ENCODE measurements around the gene JCAD. TPM values are rescaled to one million over a fixed set of nuclear protein-coding genes. Genes with fewer than 3 reads are reported as not detected.

Gene JCAD
- total RNA-seq, 1 donor from 2014 or later, result 0.78 TPM

DNA sequence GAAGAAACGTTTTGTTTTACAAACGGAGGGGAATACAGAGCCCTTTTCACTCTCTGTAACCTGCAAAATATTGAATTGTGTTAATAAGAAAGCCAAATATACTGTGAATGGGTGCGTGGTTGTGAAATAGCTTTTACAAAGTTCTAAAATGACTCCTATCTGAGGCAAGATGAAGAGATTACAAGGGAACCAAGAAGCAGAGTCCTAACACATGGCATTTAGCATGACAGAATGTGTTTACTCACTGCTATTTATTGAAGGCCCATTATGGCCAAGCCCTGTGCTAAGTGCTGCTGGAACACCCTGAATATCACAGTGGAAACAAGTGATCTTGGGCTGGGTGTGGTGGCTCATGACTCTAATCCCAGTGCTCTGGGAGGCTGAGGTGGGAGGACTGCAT lies 12.9 kb downstream of the JCAD start:
- intact Hi-C loops (cut with micrococcal nuclease), result loop anchor here (1.0 kb wide), 1 partner anchor 9 kb away; no protein-coding TSS in a partner anchor

DNA sequence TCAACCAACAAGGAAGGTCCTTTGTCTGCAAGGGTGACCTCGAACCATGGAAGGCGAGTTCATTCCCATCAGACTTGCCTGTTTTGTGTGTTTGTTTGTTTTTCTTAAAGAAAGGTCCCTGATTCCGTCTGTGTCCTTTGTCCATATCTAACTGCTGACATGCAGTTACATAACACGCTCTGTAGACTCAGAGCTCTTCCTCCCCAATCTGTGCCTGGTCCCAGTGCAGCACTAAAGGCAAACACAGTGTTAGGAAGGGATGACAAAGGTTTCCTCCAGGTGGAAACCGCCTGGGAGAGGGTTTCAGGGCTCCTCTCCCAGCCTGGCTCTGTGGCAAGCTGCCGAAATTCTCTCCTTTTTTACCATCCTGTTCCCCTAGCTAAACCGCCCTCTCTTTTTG lies 13.4 kb downstream of the JCAD start:
- intact Hi-C loops (cut with micrococcal nuclease), result loop anchor here (1.0 kb wide), 1 partner anchor 9 kb away; no protein-coding TSS in a partner anchor

DNA sequence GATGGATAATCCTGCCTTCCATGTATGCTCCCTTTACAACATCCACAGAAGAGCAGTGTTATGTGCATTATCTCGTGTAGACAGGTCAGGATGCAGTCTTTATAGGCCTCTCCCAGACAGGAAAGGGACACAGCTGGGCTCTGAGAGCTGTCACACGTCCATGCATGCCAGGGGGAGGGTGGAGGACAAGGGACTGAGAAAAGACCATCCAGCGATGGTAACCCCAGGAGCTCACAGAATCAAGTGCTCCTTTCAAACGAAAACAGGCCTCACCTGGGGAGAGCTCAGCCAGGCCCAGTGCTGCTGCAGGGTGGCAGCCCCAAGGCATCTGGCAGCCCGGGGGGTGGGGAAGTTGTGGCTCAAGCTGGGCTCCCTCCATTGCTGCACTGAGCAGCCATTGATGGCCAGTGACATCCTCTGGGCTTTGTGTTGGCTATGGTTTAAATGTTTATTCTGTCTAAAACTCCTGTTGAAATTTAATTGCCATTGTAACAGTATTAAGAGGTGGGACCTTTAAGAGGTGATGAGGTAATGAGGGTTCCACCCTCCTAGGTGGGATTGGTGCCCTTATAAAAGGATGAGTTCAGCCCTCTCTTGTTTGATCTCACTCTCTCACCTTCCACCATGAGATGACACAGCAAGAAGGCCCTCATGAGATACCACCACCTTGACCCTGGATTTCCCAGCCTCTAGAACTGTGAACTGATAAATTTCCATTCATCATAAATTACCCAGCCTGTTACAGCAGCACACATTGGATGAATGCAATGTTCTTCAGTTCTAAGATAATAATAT lies 15.7 kb downstream of the JCAD start:
- intact Hi-C loops (cut with micrococcal nuclease), result no loop called here

DNA sequence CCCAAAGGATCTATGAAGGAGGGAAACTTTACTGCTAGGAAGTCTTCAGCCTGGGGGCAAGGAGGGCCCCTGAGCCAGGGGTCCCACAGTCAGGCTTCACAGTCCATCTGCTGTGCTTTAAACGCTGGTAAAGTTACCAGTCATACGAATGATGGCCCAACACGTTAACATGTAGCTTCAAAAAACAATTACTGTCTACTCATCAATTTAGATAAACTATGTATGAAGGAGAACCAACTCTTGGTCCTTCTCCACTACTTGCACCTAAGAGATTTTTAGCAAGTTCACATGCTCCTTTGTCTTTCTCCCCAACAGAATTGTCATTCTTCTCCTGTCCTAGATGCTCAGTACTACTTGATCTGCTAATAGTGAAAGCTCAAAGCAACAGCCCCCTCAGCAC lies 16.6 kb downstream of the JCAD start:
- intact Hi-C loops (cut with micrococcal nuclease), result no loop called here

DNA sequence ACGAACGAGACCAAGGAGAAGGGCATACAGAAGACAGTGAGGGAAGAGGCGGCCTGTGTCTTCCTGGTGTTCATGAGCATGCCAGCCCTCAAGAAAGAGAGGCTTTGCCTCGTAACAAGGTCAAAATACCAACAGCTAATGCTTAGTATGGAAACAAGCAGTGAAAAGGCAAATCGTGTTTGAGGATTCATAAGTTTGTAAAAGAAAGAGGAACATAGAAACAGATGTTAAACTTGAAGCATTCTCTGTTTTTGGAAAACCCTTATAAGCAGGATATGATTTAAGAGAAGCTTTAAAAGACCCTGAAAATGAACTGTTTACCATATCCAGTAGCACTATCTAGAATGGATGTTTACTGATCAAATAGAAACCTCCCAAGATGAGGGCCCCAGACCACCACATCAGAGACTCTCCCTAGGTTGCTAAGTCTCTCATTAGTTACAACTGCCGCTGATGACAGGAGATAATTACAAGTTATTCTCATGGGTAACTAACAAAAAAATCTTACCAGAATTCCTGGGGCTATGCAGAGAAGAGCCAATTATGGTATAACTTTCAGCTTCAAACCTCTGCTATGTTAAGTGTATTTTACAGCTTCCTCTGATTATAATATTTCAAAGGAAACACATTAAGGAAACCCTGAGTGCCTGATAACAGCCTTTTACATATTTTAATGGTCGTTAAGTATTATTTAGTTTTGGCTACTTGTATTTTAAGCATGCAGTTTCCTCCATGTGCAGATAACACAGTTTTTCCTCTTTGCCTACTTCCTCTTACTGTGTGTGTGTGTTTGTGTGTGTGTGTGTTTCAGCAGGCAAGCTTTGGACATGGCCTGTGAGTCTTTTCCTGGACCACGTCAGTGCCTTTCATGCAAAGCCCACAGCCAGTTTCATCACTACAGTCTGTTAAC lies 17.9 kb downstream of the JCAD start:
- intact Hi-C loops (cut with micrococcal nuclease), result no loop called here

DNA sequence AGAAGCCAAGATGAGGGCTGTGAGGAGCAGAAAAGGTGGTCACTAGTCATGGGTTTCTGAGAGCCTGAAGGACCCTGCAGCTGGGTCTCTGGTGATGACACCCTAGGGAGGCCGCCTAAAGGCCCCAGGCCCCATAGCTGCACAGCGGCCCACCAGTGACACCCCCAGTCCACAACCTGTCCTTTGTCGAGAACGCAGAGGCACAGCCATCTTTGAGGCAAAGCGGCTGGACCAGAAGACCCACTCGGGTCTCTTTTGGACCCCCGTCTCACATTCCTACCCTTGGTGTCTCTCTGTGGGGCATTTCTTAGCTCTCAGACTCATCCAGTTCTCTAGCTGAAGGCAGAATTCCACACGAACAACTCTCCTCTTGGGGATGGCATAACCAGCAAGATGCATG lies 18.8 kb downstream of the JCAD start:
- intact Hi-C loops (cut with micrococcal nuclease), result no loop called here

DNA sequence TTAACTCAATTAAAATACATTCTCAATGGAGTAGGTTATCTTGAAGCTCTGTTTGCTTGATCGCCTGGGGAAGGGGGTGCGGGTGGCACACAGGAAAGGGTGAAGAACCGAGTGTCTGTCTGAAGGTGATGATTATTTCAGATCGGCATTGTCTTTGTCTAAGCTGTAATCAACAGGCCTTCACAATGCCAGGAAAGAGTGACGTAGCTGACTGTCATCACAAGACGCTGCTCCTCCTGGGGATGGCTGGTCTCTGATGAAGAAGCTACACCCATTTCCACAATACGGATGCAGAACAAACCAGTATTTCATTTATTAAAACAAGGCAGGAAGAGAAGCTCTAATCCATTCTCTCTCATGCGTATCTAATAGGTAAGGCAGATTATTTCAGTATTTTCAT lies 19.4 kb downstream of the JCAD start:
- intact Hi-C loops (cut with micrococcal nuclease), result no loop called here

DNA sequence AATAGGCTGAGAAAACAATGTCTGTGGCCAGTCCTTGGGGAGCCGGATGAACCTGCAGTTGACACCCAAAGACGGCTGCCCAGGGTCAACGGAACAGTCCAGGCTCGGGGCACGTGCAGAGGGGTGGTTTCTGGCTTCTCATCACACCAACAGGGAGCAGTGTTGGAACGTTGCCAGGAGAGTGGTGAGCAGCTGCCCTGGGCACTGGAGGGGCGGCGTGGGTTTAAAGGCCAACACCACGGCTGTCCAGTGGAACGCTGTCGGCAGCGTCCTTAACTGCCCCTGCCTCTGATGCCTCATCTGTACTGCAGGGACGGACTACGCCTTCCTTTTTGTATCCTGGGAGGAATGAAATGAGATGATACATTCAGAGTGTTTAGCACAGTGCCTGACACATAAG lies 19.8 kb downstream of the JCAD start:
- intact Hi-C loops (cut with micrococcal nuclease), result no loop called here

DNA sequence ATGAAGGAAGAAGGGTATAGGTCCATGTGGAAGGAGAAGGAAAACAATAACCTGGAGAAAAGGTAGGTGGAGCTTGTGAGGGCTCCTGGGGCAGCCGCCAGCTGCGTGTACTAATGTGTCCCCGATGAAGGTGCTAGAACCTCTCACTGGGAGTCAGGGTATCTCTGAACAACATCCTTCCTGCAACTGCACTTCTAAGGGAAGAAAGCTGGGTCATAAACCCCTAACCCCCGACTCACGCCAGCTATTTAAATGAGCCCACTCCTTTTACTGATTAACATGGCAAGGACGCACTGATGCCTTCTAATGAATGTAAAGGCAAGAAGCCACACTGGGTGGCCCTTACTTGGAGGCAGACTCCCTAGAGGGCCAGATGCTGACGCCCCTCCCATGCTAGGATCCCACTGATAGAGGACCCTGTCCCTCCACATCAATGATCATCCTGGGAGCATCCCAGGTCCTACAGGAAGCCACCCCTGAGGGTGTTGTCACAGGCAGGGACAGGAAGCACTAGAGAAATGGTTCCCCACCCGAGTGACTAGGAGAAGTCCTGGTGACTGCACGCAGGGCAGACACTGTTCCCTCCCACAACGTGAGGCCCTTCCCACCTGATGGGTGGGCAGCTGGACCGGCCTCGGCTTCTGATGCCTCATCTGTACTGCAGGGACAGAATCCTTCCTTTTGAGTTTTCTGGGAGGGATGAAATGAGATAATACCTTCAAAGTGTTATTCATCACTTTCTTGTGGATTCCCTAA lies 20.4 kb downstream of the JCAD start:
- intact Hi-C loops (cut with micrococcal nuclease), result no loop called here

DNA sequence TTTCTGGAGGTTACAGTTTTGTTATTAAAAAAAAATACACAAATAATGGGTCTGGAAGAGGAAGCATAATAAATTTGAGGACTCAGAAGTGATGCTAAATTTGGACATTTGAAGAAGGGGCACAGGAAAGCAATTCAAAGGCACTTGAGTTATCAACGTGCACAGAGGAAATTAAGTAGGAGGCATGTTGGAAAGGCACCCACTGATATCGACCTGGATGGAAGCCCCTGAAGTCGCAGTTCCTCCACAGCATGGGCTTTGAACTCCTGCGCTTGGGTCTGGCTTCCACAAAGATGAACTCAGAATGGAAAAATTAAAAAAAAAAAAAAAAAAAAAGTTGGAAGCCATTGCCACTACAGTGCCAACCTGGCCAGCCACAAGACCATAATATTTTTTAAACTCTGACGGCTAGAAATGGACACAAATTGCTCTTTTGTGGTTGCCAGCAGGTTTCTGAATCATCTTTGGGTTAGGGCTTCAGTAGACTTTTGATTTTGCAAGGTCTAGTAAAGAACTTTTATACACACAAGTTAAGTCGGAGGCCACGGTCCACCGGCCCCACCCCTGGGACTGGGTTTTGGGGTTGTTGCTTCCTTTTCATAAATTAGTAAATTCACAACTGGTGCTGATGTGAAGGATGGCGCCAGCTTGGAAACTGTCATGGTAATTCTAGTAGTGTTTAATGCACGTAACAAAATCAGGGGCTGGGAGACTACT lies 21.6 kb downstream of the JCAD start:
- intact Hi-C loops (cut with micrococcal nuclease), result loop anchor here (1.0 kb wide), 1 partner anchor 9 kb away; no protein-coding TSS in a partner anchor

DNA sequence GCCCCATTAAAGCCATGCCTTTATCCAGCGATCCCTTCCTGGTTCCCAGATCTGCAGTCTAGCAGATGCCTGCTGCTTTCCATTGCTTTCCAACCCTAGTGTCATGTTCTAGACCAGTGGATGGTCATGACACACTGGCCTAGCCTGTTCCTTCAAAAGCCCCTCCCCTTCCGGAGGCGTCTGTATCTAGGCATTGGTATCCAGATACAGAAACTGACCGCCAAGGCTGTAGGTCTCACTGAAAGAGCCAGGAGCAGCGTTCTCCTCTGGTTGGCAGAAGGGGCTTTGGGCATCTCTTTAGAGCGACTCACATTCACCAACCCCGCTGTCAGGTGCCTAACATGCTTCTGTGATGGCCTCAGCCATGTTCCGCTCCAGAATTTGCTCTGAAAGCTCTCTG lies 22.6 kb downstream of the JCAD start:
- intact Hi-C loops (cut with micrococcal nuclease), result loop anchor here (1.0 kb wide), 1 partner anchor 9 kb away; no protein-coding TSS in a partner anchor

DNA sequence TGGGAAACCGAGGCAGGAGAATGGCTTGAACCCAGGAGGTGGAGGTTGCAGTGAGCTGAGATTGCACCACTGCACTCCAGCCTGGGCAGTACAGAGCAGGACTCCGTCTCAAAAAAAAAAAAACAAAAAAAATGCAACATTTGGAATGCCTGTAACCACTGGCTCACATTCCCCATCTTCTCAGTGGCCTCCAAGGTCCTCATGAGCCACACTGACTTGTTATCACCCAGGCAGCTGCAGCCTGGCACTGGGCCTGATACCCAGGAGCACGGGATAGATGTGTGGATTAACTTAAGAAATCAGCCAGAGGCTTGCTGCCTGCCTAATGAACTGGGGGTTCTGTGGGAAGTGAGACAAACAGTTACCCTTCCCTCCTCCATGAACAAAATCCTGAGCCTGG lies 23.0 kb downstream of the JCAD start:
- intact Hi-C loops (cut with micrococcal nuclease), result no loop called here

DNA sequence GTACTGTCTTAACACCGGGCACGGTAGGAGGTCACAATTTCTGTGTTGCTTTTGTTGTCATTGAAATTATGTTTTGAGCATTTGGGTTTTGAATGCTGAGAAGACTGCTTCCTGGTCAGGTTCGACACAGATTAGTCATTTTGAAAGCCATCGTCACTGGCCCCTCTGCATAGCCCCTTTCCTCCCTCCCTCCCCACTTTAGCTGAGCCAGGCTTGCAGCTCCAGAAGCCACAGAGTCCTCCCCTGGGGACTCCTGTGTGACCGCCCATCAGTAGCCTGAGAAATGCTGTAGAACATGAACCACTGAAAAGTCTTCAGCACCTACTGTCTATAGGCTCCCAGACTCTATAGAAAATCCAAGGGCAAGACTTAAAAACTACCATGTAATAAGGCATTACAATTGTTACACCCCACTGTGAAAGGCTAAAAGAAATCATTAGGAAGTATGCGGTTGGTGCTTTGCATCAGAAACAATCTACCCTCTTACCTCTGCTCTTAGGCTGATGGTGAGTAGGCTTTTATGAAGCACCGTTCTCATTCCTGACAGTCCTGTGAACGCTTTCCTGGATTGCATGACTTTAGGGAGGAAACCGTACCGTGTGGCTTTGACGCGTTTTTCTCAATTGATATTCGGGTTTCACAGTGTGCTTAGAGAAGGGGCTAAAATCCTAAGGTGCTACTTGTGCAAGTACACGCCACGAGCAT lies 24.8 kb downstream of the JCAD start:
- intact Hi-C loops (cut with micrococcal nuclease), result no loop called here

DNA sequence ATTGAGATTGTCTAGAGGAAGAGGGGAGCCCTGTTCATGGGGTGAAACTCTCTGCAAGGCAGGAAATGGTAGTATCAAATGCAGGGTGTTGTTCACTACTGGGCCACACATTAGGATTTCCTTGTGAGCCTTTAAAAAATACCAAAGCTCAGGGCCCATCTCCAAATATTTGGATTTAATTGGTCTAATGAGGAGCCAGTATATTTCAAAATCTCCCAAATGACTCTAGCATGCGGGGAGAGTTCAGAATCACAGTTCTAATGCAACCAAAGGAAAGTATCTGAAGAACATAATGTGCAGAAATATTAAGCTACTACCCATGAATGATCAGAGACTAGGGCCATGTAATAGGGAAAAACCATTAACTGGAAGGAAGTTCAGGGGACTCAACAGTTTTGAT lies 27.3 kb downstream of the JCAD start:
- intact Hi-C loops (cut with micrococcal nuclease), result no loop called here

DNA sequence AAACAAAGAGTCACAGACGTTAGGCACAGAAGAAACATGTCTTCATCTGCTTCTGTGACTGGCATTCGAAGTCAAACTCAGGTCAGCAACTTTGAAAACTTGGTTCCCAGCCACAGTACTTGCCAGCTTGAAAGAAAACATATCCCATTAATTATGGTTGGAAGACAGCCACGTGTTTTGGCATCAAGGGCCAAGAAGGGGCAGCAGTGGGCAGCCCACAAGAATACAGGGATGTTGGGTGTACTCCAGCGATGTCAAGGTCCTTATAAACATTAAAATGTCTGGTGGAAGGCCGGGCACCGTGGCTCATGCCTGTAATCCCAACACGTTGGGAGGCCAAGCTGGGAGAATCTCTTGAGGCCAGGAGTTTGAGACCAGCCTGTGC lies 29.5 kb downstream of the JCAD start:
- intact Hi-C loops (cut with micrococcal nuclease), result loop anchor here (5.0 to 10.0 kb wide), 2 partner anchors 402 to 625 kb away; partner anchors contain the start of gene MAP3K8

DNA sequence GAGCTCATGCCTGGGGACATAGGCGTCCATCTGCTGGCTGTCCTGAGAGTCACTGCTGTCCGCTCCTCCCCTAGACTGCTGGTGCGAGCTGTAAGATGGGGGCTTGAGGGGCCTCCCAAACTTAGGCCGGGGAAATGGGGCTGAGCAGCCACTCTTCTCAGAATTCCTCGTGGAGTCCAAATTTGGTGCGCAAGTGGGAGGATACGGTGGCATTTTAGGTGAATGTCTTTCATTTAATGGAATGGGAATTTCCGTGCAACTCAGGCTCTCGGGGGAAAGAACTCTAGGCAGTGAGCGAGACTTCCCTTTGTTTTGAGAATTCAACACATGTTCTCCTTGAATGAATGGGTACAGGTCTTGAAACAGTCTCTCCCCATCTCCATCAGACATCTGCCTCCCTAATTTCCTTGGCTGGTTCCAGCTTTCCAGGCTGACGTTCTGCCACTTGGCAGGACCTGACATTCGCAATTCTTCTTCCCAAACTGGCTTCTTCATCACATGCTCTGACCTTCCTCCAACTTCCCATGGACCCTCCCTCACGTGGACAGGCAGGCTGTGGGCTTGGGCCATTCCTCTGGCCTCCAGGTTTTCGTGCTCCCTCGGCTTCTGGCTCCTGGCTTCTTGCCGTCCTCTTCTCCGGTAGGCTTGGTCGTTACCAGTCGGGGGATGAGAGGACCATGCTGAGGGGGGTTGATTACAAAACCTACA lies 30.1 kb downstream of the JCAD start:
- intact Hi-C loops (cut with micrococcal nuclease), result loop anchor here (5.0 to 10.0 kb wide), 2 partner anchors 403 to 625 kb away; partner anchors contain the start of gene MAP3K8

DNA sequence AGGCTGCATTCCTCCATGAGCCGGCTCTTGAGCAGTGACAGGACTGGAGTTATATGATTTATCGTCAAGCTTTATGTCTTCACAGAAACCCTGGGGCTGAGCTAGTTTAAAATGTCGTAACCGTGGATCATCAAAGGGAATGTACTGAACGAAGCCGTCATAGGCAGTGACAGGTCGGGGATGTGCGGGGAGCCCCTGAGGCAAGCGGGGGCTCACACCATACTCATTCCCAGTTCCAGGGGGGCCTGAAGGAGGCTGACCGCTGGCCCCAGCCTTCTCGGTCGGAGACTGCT lies 30.7 kb downstream of the JCAD start:
- intact Hi-C loops (cut with micrococcal nuclease), result loop anchor here (5.0 to 10.0 kb wide), 2 partner anchors 404 to 624 kb away; partner anchors contain the start of gene MAP3K8

DNA sequence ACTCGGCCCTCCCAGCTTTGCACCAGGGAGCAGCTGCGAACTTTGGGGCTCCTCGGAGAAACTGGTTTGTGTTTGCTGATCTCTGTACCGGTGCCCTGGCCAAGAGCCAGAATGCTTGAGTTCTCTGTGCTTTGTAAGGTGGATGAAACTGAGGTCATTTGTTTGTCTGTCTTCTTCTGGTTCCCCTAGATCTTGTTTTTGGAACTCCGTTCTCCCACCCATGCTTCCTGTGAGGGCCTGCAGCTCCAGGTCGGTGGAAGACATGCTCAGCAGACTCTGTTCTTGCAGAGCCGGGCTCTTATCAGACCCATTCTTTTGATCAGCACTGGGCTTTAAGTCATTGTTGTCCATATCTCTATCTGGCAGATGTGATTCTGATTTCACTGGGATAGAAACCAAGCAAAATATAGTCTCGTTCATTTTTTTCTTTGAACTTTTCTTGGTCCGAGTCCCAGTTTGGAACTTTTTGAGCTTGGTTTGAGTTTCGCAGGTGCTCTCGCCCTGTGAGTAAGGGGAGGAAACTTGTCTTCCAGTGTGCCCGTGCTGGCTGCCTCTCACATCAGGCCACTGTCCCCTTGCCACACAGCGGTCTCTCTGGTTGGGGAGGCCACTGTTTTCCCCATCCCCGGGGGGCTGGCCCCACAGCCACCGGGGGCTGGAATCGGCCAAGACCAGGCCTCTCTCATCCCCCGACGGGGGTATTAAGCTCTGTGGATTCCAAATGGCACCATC lies 31.2 kb downstream of the JCAD start:
- intact Hi-C loops (cut with micrococcal nuclease), result loop anchor here (5.0 to 10.0 kb wide), 2 partner anchors 404 to 623 kb away; partner anchors contain the start of gene MAP3K8

All from T-helper 1 cell treated with Interleukin-12 subunit alpha and Interleukin-12 subunit beta and Interleukin-4 antibody, amounts not matched to agents 30 ng/mL and 1 ng/mL, for 36 hours (primary cell).